IPS DF 4.7 (cell line): ENCODE results near the gene SLC35E3.
"Not testable (repeated sequence)": the region's sequence is repeated elsewhere in the genome, so short reads cannot be mapped to it uniquely, and the experiment has no call there.

ENCODE experiments used
- DNase-seq: peaks from one replicate; pipeline ENCODE4 v3.0.0-alpha.2; 2013; ENCODE audit warnings: low spot score; ENCODE audit errors: extremely low read depth

Gene SLC35E3

GRCh38 chr12:68793975-68794652, 48.1 kb downstream of the SLC35E3 start:
- DNase-seq: no peak

- no peak for DNase-seq
These were observed 48.8 kb downstream of the SLC35E3 start for GRCh38 chr12:68794653-68795251.

GRCh38 chr12:68796399-68796798, 50.4 kb downstream of the SLC35E3 start:
- DNase-seq: no peak

- DNase-seq: no peak
These were observed 52.9 kb downstream of the SLC35E3 start for GRCh38 chr12:68798882-68799234.

GRCh38 chr12:68800294-68800693, 54.3 kb downstream of the SLC35E3 start:
- DNase-seq: no peak

GRCh38 chr12:68801124-68801523, 55.1 kb downstream of the SLC35E3 start:
- not testable (repeated sequence) for DNase-seq

GRCh38 chr12:68802372-68802745, 56.4 kb downstream of the SLC35E3 start:
- not testable (repeated sequence) for DNase-seq

- DNase-seq: not testable (repeated sequence)
These were observed 57.1 kb downstream of the SLC35E3 start for GRCh38 chr12:68802911-68803651.

- DNase-seq: no peak
These were observed 58.1 kb downstream of the SLC35E3 start for GRCh38 chr12:68803948-68804656.

GRCh38 chr12:68804657-68805591, 58.9 kb downstream of the SLC35E3 start:
- no peak for DNase-seq

GRCh38 chr12:68805592-68806120, 59.7 kb downstream of the SLC35E3 start:
- no peak for DNase-seq

GRCh38 chr12:68806488-68807237, 60.7 kb downstream of the SLC35E3 start:
- DNase-seq: no peak

- DNase-seq: not testable (repeated sequence)
These were observed 61.2 kb downstream of the SLC35E3 start for GRCh38 chr12:68807274-68807575.

GRCh38 chr12:68807576-68808387, 61.8 kb downstream of the SLC35E3 start, which contains the start of gene MDM2:
Gene MDM2 (plus strand): TSS chr12:68808177. CDS start chr12:68808478, 301 bp downstream.
- DNase-seq: no peak

GRCh38 chr12:68808388-68809189, 62.6 kb downstream of the SLC35E3 start:
- DNase-seq: no peak

- no peak for DNase-seq
These were observed 63.4 kb downstream of the SLC35E3 start for GRCh38 chr12:68809190-68810026.

GRCh38 chr12:68810027-68810389, 64.0 kb downstream of the SLC35E3 start:
- DNase-seq: not testable (repeated sequence)
